ENCODE data around the gene TBCE. TPM values are rescaled to one million over a fixed set of nuclear protein-coding genes. Genes with fewer than 3 reads are reported as not detected.
A peak's percentile ranks its signal among the peaks of the same experiment; 100 is the strongest.

TBCE gene
- total RNA-seq, 1 experiment from 2014 or later, result 20.8 TPM

GRCh38 chr1:235328271-235329138 lies 38.7 kb upstream of the TBCE start, which contains the start of gene GGPS1 (continued):
- TF ChIP-seq ZBTB33 (IDR thresholded peaks at IDR 0.05; ENCODE audit: extremely low read depth, insufficient replicate concordance, low read length) (peak; percentile 40), EZH2 (IDR thresholded peaks at IDR 0.05) (no peak), EGR1 (IDR thresholded peaks at IDR 0.05; ENCODE audit: low read depth) (peak; percentile 99), ATF3 (IDR thresholded peaks at IDR 0.05) (no peak), RAD21 (IDR thresholded peaks at IDR 0.05; ENCODE audit: low read depth) (no peak)

- Histone ChIP-seq H2AFZ (ENCODE audit: low read depth, low read length, poor library complexity, severe bottlenecking) (peak overlapping the region; percentile 46), H3K4me3 (replicated peaks in 1 of 2; ENCODE audit: low read depth in 1 of 2, low read length in 2 of 2) (peak overlapping the region; percentile 91 to 99), H3K9me3 (ENCODE audit: control insufficient read depth in 1 of 2, insufficient read depth in 1 of 2, low read depth in 1 of 2, low read length in 2 of 2) (no peaks in the 10 kb centered on the region), H3K4me1 (ENCODE audit: control insufficient read depth in 1 of 2, insufficient read depth in 2 of 2, low read length in 2 of 2) (peaks cover 3 to 22% of the 10 kb centered on the region in 2 experiments; a peak in 3 of 4 replicates), H3K9ac (ENCODE audit: low read length) (peak overlapping the region; percentile 95), H3K79me2 (ENCODE audit: insufficient read depth, low read length) (peaks cover 90% of the 10 kb centered on the region), H3K9me2 (ENCODE audit: insufficient read depth) (no peaks in the 10 kb centered on the region), H3K27me3 (ENCODE audit: insufficient read depth, low read length) (no peaks in the 10 kb centered on the region), H3K36me3 (ENCODE audit: control insufficient read depth in 1 of 2, insufficient read depth in 2 of 2, low read length in 2 of 2) (no peaks in the 10 kb centered on the region), H3K4me2 (ENCODE audit: low read length) (peak overlapping the region; percentile 96), H4K20me1 (ENCODE audit: insufficient read depth) (no peaks in the 10 kb centered on the region), H3K27ac (ENCODE audit: low read depth, low read length) (peak overlapping the region; percentile 82)
- ATAC-seq (no peak), DNase-seq (ENCODE audit: low read depth, low spot score) (no peak)
- POLR2A ChIA-PET, result interaction anchor here (1.2 to 1.8 kb wide), 3 partner anchors 11 to 93 kb away, joined by 3 to 10 read pairs (median 3); partner anchors contain the start of gene TBCE
- intact Hi-C loops (cut with micrococcal nuclease), result loop anchor here (2.0 to 5.0 kb wide), 3 partner anchors 77 to 175 kb away; partner anchors contain the start of gene B3GALNT2
- CTCF ChIA-PET, result interaction anchor here (1.2 to 1.8 kb wide), 2 partner anchors 86 to 88 kb away, joined by 3 to 4 read pairs; no protein-coding TSS in a partner anchor
- BruUV-seq (replicated peaks), result TSS peak; percentile 79
- RAD21 ChIA-PET (ENCODE audit: low non-redundant PET in 1 of 2, low total read pairs in 2 of 2, uncharacterized antibody in 2 of 2, unreplicated experiment in 2 of 2), result no interaction called here
- TF ChIP-seq ZNF274 (IDR thresholded peaks at IDR 0.05; ENCODE audit: low read depth, low read length) (no peak), ATF3 (IDR thresholded peaks at IDR 0.05) (no peak), SIN3A (IDR thresholded peaks at IDR 0.05; ENCODE audit: low read depth) (peak; percentile 9; the same call in 1 of the 2 replicates), CBX3 (IDR thresholded peaks at IDR 0.05; ENCODE audit: low read depth) (no peak; the same call in 1 of the 2 replicates), POLR2AphosphoS5 (IDR thresholded peaks at IDR 0.05; ENCODE audit: low read depth, low read length) (no peak), CEBPB (IDR thresholded peaks at IDR 0.05; ENCODE audit: low read depth) (no peak), EGR1 (IDR thresholded peaks at IDR 0.05; ENCODE audit: low read depth) (no peak), POLR2A (IDR thresholded peaks at IDR 0.05; ENCODE audit: borderline replicate concordance, extremely low read depth, insufficient read depth, insufficient read length) (no peak), SP1 (IDR thresholded peaks at IDR 0.05; ENCODE audit: low read depth) (no peak), ELF1 (IDR thresholded peaks at IDR 0.05; ENCODE audit: borderline replicate concordance, low read depth) (no peak), YY1 (IDR thresholded peaks at IDR 0.05; ENCODE audit: extremely low read depth, insufficient replicate concordance, low read depth, low read length) (no peak), TCF7L2 (IDR thresholded peaks at IDR 0.05; ENCODE audit: borderline replicate concordance, extremely low read depth, insufficient read depth, insufficient read length) (no peak), EZH2 (IDR thresholded peaks at IDR 0.05) (no peak), CTCF (IDR thresholded peaks at IDR 0.05 in 2 of 3, conservative IDR thresholded peaks at IDR 0.05 in 1 of 3; ENCODE audit: borderline replicate concordance in 1 of 3, insufficient read depth in 1 of 3, low read depth in 2 of 3, low read length in 2 of 3) (peak in 1 of 3 experiments; percentile 5; a peak in 1 of 6 replicates), RAD21 (IDR thresholded peaks at IDR 0.05; ENCODE audit: low read depth) (peak; percentile 30; the same call in 1 of the 2 replicates)
These were observed 37.9 kb upstream of the TBCE start for GRCh38 chr1:235329139-235329902.

All from HCT116 (cell line).